Measurements from ENCODE around the gene HOXC13.

The HOXC13 gene

GRCh38 chr12:53965281-53966084, 26.9 kb downstream of the HOXC13 start:
- H3K27me3 ChIP-seq (ENCODE audit: low read depth): no peaks in the 10 kb centered on the region
- peak in 1 of 2 experiments; percentile 59 for DNase-seq (ENCODE audit: low spot score in 2 of 2)
- in situ Hi-C loops (cut with MboI; ENCODE audit: low sequenced_read_pairs): no loop called here
- no peaks in the 10 kb centered on the region for H3K9me3 ChIP-seq
- peak overlapping the region; percentile 14 for H3K4me3 ChIP-seq
- H3K36me3 ChIP-seq (replicated peaks): no peaks in the 10 kb centered on the region
- peaks cover 17% of the 10 kb centered on the region for H3K4me1 ChIP-seq

DNA sequence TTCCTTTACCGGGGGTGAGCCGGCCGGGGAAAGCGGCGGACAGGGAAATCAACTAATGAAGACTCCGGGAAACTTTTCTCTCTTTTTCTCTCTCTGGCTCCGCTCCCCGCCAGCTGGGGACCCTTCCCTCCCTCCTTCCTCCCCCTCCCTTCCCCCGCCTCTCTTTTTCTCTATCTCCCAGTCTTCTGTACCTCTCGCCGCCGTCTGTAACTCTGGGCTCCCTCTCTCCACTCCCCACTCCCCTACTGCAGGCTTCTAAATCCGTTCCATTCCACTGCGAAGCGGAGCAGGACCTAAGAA, 27.4 kb downstream of the HOXC13 start:
- Histone ChIP-seq H3K9me3 (no peaks in the 10 kb centered on the region), H3K4me1 (peaks cover 17% of the 10 kb centered on the region), H3K36me3 (replicated peaks) (no peaks in the 10 kb centered on the region), H3K27me3 (ENCODE audit: low read depth) (no peaks in the 10 kb centered on the region), H3K4me3 (peak overlapping the region; percentile 14)
- DNase-seq (ENCODE audit: low spot score in 2 of 2): no peak
- in situ Hi-C loops (cut with MboI; ENCODE audit: low sequenced_read_pairs): no loop called here

GRCh38 chr12:53966385-53967133, 27.9 kb downstream of the HOXC13 start:
- no peaks in the 10 kb centered on the region for H3K27me3 ChIP-seq (ENCODE audit: low read depth)
- in situ Hi-C loops (cut with MboI; ENCODE audit: low sequenced_read_pairs): no loop called here
- peak overlapping the region; percentile 14 for H3K4me3 ChIP-seq

DNA sequence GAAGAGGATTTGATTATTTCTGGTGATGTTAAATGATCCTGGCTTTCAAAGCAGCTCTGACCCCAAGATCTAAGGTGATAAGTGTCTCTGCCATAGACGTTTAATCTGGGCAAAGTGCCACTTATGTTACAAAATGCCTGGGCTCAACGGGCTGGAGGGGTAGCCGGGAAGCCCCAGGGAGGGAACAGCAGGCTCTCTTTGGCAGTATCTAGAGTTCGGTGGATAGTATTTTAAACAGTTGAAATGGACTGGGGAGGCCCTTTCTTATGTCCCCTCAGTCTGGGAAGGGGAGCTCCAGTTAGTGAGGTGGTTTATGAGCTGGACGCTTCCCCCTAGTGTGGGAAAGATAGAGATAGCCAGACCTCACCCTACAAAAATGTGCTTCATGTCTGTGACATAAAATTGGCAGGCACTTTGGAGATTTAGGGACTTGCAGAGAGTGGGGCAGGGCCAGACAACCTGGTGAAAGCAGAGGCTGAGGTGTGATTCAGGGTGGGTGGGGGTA, 28.8 kb downstream of the HOXC13 start:
- no peaks in the 10 kb centered on the region for H3K27me3 ChIP-seq (ENCODE audit: low read depth)
- H3K36me3 ChIP-seq (replicated peaks): no peaks in the 10 kb centered on the region
- no peak for DNase-seq (ENCODE audit: low spot score in 2 of 2)
- H3K4me1 ChIP-seq: peaks cover 17% of the 10 kb centered on the region
- no peak overlapping the region for H3K4me3 ChIP-seq
- in situ Hi-C loops (cut with MboI; ENCODE audit: low sequenced_read_pairs): no loop called here
- H3K9me3 ChIP-seq: no peaks in the 10 kb centered on the region

More at GRCh38 chr12:53966385-53967133, 27.9 kb downstream of the HOXC13 start:
- DNase-seq (ENCODE audit: low spot score in 2 of 2): no peak
- Histone ChIP-seq H3K36me3 (replicated peaks) (no peaks in the 10 kb centered on the region), H3K4me1 (peaks cover 17% of the 10 kb centered on the region), H3K9me3 (no peaks in the 10 kb centered on the region)

DNA sequence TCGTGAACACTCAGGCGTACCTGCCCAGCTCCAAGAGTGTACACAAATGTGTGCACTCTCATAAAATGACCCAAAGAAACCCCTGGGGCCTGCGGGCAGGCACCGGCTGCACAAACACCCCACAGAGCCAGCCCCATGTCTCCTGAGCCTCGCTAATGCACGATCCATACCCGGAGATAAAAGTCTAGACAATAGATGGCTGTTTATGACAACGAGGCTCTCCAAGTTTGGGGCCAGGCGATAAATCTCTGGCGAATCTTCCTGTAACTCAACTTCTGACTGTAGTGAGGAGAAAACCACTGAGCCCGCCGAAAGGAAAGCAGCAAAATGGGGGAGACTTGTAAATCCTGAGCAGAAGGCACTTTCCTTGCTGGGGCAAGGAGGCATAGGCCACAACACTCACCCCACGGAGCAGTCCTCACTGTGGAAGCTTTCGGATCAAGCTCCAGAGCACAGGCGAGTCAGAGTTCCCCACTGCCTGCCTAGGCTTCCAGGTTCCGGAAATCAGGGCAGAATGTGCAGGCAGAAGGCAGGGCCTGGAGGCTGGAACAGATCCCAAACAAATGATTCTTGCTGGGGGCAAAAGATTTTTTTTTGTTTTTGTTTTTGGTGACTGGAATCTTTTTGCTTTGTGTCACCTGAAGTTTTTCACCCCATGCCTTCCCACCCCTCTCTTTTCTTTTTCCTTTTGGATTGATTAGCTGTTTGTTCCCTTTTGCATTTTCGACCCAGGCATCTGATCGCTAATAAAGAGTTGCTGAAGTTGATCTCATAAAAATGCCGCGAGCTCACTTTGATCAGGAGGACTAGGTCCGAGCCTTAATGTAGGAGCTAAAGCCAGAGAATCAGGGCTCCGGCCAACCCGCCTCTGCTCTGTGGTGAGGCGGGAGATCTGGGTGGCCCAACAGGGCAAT, 29.8 kb downstream of the HOXC13 start:
- in situ Hi-C loops (cut with MboI; ENCODE audit: low sequenced_read_pairs): no loop called here
- no peak for DNase-seq (ENCODE audit: low spot score in 2 of 2)
- H3K4me1 ChIP-seq: peaks cover 17% of the 10 kb centered on the region
- H3K4me3 ChIP-seq: no peak overlapping the region
- no peaks in the 10 kb centered on the region for H3K36me3 ChIP-seq (replicated peaks)
- no peaks in the 10 kb centered on the region for H3K27me3 ChIP-seq (ENCODE audit: low read depth)
- H3K9me3 ChIP-seq: no peaks in the 10 kb centered on the region

- Histone ChIP-seq H3K4me3 (no peak overlapping the region), H3K4me1 (peaks cover 15% of the 10 kb centered on the region), H3K9me3 (no peaks in the 10 kb centered on the region), H3K36me3 (replicated peaks) (no peaks in the 10 kb centered on the region), H3K27me3 (ENCODE audit: low read depth) (no peaks in the 10 kb centered on the region)
- in situ Hi-C loops (cut with MboI; ENCODE audit: low sequenced_read_pairs): no loop called here
- no peak for DNase-seq (ENCODE audit: low spot score in 2 of 2)
Observed at GRCh38 chr12:53969588-53970259, 31.1 kb downstream of the HOXC13 start.

DNA sequence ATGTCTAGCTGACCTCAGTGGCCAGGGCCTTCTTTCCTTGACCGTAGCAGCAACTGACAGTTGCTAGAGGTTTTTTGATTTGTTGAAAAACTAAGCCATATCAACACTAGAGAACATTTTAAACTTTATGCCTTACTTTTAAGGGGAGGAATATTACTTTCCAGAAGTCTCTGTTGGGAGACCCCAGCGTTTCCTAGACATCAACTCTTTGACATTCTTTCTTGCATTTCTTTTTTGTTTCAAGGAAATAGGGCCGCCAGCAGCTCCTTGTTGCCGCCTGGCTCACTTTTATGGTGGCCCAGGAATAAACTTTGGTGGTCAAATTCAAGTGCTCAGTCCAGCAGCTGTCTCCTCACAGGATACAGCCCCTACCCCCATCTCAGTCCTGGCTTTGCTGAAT, 31.8 kb downstream of the HOXC13 start:
- Histone ChIP-seq H3K4me1 (peaks cover 9% of the 10 kb centered on the region), H3K36me3 (replicated peaks) (no peaks in the 10 kb centered on the region), H3K27me3 (ENCODE audit: low read depth) (no peaks in the 10 kb centered on the region), H3K4me3 (no peak overlapping the region), H3K9me3 (no peaks in the 10 kb centered on the region)
- no peak for DNase-seq (ENCODE audit: low spot score in 2 of 2)
- in situ Hi-C loops (cut with MboI; ENCODE audit: low sequenced_read_pairs): no loop called here

DNA sequence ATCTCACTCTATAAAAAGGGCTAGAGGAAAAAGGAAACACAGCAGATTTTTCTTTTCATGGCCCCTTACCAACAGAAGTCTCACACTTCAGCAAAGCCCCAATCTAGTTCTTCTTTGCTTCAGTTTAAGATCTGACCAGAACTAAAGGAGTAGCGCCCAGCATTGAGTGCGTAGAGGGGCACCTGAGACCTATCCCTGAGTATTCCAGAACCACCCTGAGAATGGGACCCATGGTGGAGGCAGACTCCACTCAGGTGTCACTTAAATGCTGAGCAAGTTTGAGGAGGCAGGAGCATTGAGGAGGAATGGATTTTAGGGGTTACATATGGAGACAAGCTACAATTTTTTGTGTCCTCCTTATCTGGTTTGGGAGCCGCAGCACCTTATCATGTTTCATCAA, 32.5 kb downstream of the HOXC13 start:
- Histone ChIP-seq H3K4me3 (no peak overlapping the region), H3K27me3 (ENCODE audit: low read depth) (no peaks in the 10 kb centered on the region), H3K36me3 (replicated peaks) (no peaks in the 10 kb centered on the region), H3K4me1 (peaks cover 5% of the 10 kb centered on the region), H3K9me3 (no peaks in the 10 kb centered on the region)
- in situ Hi-C loops (cut with MboI; ENCODE audit: low sequenced_read_pairs): no loop called here
- DNase-seq (ENCODE audit: low spot score in 2 of 2): no peak

GRCh38 chr12:53971686-53972085, 33.1 kb downstream of the HOXC13 start:
- no peaks in the 10 kb centered on the region for H3K36me3 ChIP-seq (replicated peaks)
- DNase-seq (ENCODE audit: low spot score in 2 of 2): no peak
- H3K4me1 ChIP-seq: peaks cover 5% of the 10 kb centered on the region
- no peaks in the 10 kb centered on the region for H3K27me3 ChIP-seq (ENCODE audit: low read depth)
- H3K4me3 ChIP-seq: no peak overlapping the region
- no peaks in the 10 kb centered on the region for H3K9me3 ChIP-seq
- in situ Hi-C loops (cut with MboI; ENCODE audit: low sequenced_read_pairs): no loop called here

GRCh38 chr12:53972152-53972702, 33.6 kb downstream of the HOXC13 start:
- Histone ChIP-seq H3K27me3 (ENCODE audit: low read depth) (no peaks in the 10 kb centered on the region), H3K9me3 (no peaks in the 10 kb centered on the region), H3K4me3 (no peak overlapping the region), H3K4me1 (peaks cover 8% of the 10 kb centered on the region), H3K36me3 (replicated peaks) (no peaks in the 10 kb centered on the region)
- DNase-seq (ENCODE audit: low spot score in 2 of 2): no peak
- in situ Hi-C loops (cut with MboI; ENCODE audit: low sequenced_read_pairs): no loop called here

GRCh38 chr12:53972722-53973235, 34.1 kb downstream of the HOXC13 start, which contains the start of gene HOXC11:
TSS of gene HOXC11 (plus strand) at chr12:53973126. CDS start at chr12:53973242, 116 bp downstream.
- H3K36me3 ChIP-seq (replicated peaks): no peaks in the 10 kb centered on the region
- H3K4me1 ChIP-seq: peaks cover 13% of the 10 kb centered on the region
- in situ Hi-C loops (cut with MboI; ENCODE audit: low sequenced_read_pairs): no loop called here
- no peaks in the 10 kb centered on the region for H3K9me3 ChIP-seq
- peak within 1 kb of the TSS; percentile 27 for H3K4me3 ChIP-seq
- DNase-seq (ENCODE audit: low spot score in 2 of 2): no peak
- no peaks in the 10 kb centered on the region for H3K27me3 ChIP-seq (ENCODE audit: low read depth)

DNA sequence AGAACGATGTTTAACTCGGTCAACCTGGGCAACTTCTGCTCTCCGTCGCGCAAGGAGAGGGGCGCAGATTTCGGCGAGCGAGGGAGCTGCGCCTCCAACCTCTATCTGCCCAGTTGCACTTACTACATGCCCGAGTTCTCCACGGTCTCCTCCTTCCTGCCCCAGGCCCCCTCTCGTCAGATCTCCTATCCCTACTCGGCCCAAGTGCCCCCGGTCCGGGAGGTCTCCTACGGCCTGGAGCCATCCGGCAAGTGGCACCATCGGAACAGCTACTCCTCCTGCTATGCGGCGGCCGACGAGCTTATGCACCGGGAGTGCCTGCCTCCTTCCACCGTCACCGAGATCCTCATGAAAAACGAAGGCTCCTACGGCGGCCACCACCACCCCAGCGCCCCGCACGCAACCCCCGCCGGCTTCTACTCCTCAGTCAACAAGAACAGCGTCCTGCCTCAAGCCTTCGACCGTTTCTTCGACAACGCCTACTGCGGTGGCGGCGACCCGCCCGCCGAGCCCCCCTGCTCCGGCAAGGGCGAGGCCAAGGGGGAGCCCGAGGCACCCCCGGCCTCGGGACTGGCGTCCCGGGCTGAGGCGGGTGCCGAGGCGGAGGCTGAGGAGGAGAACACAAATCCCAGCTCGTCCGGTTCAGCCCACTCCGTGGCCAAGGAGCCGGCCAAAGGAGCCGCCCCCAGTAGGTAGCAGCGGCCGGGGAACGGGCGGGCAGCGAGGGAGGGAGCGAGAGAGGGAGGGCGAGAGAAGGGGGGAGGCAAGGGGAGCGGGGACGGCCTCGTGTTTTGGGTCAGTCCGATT, 34.8 kb downstream of the HOXC13 start:
- Histone ChIP-seq H3K4me1 (peaks cover 18% of the 10 kb centered on the region), H3K27me3 (ENCODE audit: low read depth) (no peaks in the 10 kb centered on the region), H3K4me3 (peak overlapping the region; percentile 27), H3K36me3 (replicated peaks) (no peaks in the 10 kb centered on the region), H3K9me3 (no peaks in the 10 kb centered on the region)
- in situ Hi-C loops (cut with MboI; ENCODE audit: low sequenced_read_pairs): no loop called here
- DNase-seq (ENCODE audit: low spot score in 2 of 2): peak in 1 of 2 experiments; percentile 65

Data from HAP-1 (cell line).